Esophagus squamous epithelium (tissue), 5 donors: Measurements from ENCODE around the gene NKD1. TPM values are rescaled to one million over a fixed set of nuclear protein-coding genes. Genes with fewer than 3 reads are reported as not detected.

Experiments used
- DNase-seq: peaks from one replicate; lab custom pipeline; 2025; lab: John Stamatoyannopoulos, UW
- H3K27ac ChIP-seq, 4 donors: fragments of 200-600 bp; sonication (generic); one replicate each; pipeline ENCODE4 v1.5.1; 2016 to 2019; ENCODE audit warnings: mild to moderate bottlenecking in 1 of 4
- H3K27me3 ChIP-seq, 4 donors: fragments of 200-600 bp; sonication (generic); 1 replicate in 3 of 4; 2 replicates in 1 of 4; pipeline versions ENCODE4 v1.5.1 to v1.6.0; 2017 to 2021; ENCODE audit warnings: antibody characterized with exemption in 1 of 4
- H3K36me3 ChIP-seq, 3 donors: fragments of 200-600 bp; sonication (generic); one replicate each; pipeline ENCODE4 v1.5.1; 2016 to 2019
- H3K4me1 ChIP-seq, 3 donors: fragments of 200-600 bp; sonication (generic); one replicate each; pipeline ENCODE4 v1.5.1; 2017 to 2019
- H3K4me3 ChIP-seq, 4 donors: fragments of 200-600 bp; sonication (generic); 1 replicate in 3 of 4; 2 replicates in 1 of 4; pipeline ENCODE4 v1.5.1; 2016 to 2019; ENCODE audit warnings: mild to moderate bottlenecking in 2 of 4, moderate library complexity in 1 of 4
- H3K9me3 ChIP-seq, 3 donors: fragments of 200-600 bp; sonication (generic); one replicate each; pipeline ENCODE4 v1.5.1; 2016 to 2019
- CTCF ChIP-seq, 6 experiments: fragments of 450-650 bp in 4 of 6; fragments of 200-600 bp in 2 of 6; sonication (generic) in 2 of 6; IDR thresholded peaks; one replicate each; pipeline ENCODE4 v1.5.1; 2016 to 2019; ENCODE audit warnings: antibody characterized with exemption in 6 of 6, mild to moderate bottlenecking in 4 of 6, moderate library complexity in 4 of 6
- POLR2A ChIP-seq, 4 donors: fragments of 450-650 bp; IDR thresholded peaks; one replicate each; pipeline ENCODE4 v1.6.1; 2017; ENCODE audit warnings: antibody characterized with exemption in 4 of 4, mild to moderate bottlenecking in 4 of 4, moderate library complexity in 3 of 4
- WGBS, 2 donors: methylation state at CpG; one replicate each; pipeline ENCODE4 v1.1.5; 2018; 5-methylcytosine and 5-hydroxymethylcytosine counted together
- intact Hi-C: fragments of 100-400 bp; cut with DNase I; formaldehyde crosslinking; loops from one replicate; pipeline ENCODE4 v1.15.0; 2022
- total RNA-seq, 4 donors: library from RNA; depleted of rRNA; stranded (reverse); fragments of >200 nt; gene quantifications; one replicate each; pipeline ENCODE4 v1.1.0, GENCODE V29; 2016
- donor health status: DM: yes; HTN: yes; CAD: no.

NKD1 gene
- total RNA-seq, 4 donors from 2014 or later: 1.1 to 10.5 (median 3.1) TPM

- intact Hi-C loops: no loop called here
- TF ChIP-seq POLR2A (IDR thresholded peaks at IDR 0.05) (no peak), CTCF (IDR thresholded peaks at IDR 0.05) (no peak)
- DNase-seq: no peak
- H3K36me3 ChIP-seq: peaks cover 0 to 4% (median 0%) of the 10 kb centered on the region in 3 donors
- peaks cover 0 to 76% (median 24%) of the 10 kb centered on the region in 3 donors for H3K4me1 ChIP-seq
- peak overlapping the region in 2 of 4 donors; percentile 15 to 43 for H3K4me3 ChIP-seq
- no peaks in the 10 kb centered on the region for H3K27me3 ChIP-seq
- peak overlapping the region; percentile 67 to 93 (median 82) for H3K27ac ChIP-seq
- WGBS, 2 donors: 54 to 65% methylated on average over 13 to 15 of the region's 20 CpGs
- no peaks in the 10 kb centered on the region for H3K9me3 ChIP-seq
Observed at GRCh38 chr16:50613281-50613963, 65.2 kb downstream of the NKD1 start.

- DNase-seq: no peak
- peaks cover 0 to 76% (median 24%) of the 10 kb centered on the region in 3 donors for H3K4me1 ChIP-seq
- H3K27me3 ChIP-seq: no peaks in the 10 kb centered on the region
- intact Hi-C loops: no loop called here
- no peaks in the 10 kb centered on the region for H3K9me3 ChIP-seq
- no peak overlapping the region for H3K4me3 ChIP-seq
- H3K36me3 ChIP-seq: peaks cover 0 to 2% (median 0%) of the 10 kb centered on the region in 3 donors
- TF ChIP-seq CTCF (IDR thresholded peaks at IDR 0.05) (no peak), POLR2A (IDR thresholded peaks at IDR 0.05) (no peak)
- peak overlapping the region; percentile 27 to 93 (median 82) for H3K27ac ChIP-seq
- 82 to 85% methylated on average over 7 of the region's 7 CpGs for WGBS, 2 donors
Observed at GRCh38 chr16:50613964-50614474, 65.8 kb downstream of the NKD1 start.

GRCh38 chr16:50614955-50615724, 66.9 kb downstream of the NKD1 start:
- no peak for DNase-seq
- Histone ChIP-seq H3K9me3 (no peaks in the 10 kb centered on the region), H3K36me3 (no peaks in the 10 kb centered on the region), H3K27ac (peak overlapping the region; percentile 27 to 93 (median 82)), H3K4me1 (peaks cover 0 to 73% (median 24%) of the 10 kb centered on the region in 3 donors), H3K4me3 (no peak overlapping the region), H3K27me3 (no peaks in the 10 kb centered on the region)
- intact Hi-C loops: no loop called here
- 74 to 78% methylated on average over 7 of the region's 7 CpGs for whole genome bisulfite sequencing, 2 donors
- TF ChIP-seq POLR2A (IDR thresholded peaks at IDR 0.05): no peak
- no peak for TF ChIP-seq CTCF (IDR thresholded peaks at IDR 0.05)

- Histone ChIP-seq H3K36me3 (no peaks in the 10 kb centered on the region), H3K27me3 (no peaks in the 10 kb centered on the region), H3K4me1 (peaks cover 0 to 66% (median 22%) of the 10 kb centered on the region in 3 donors), H3K9me3 (no peaks in the 10 kb centered on the region), H3K4me3 (no peak overlapping the region), H3K27ac (peak overlapping the region in 3 of 4 donors; percentile 40 to 93 (median 85))
- TF ChIP-seq POLR2A (IDR thresholded peaks at IDR 0.05): no peak
- TF ChIP-seq CTCF (IDR thresholded peaks at IDR 0.05): no peak
- DNase-seq: no peak
- intact Hi-C loops: no loop called here
- whole genome bisulfite sequencing, 2 donors: 30 to 38% methylated on average over 5 of the region's 5 CpGs
Observed at GRCh38 chr16:50615891-50616290, 67.7 kb downstream of the NKD1 start.

- TF ChIP-seq POLR2A (IDR thresholded peaks at IDR 0.05): no peak
- TF ChIP-seq CTCF (IDR thresholded peaks at IDR 0.05): no peak
- Histone ChIP-seq H3K4me1 (peaks cover 0 to 61% (median 21%) of the 10 kb centered on the region in 3 donors), H3K27me3 (no peaks in the 10 kb centered on the region), H3K4me3 (no peak overlapping the region), H3K9me3 (no peaks in the 10 kb centered on the region), H3K27ac (peak overlapping the region in 3 of 4 donors; percentile 40 to 85 (median 52)), H3K36me3 (no peaks in the 10 kb centered on the region)
- 75 to 78% methylated on average over 2 to 4 of the region's 6 CpGs for whole genome bisulfite sequencing, 2 donors
- intact Hi-C loops: no loop called here
- DNase-seq: no peak
Observed at GRCh38 chr16:50616386-50616785, 68.2 kb downstream of the NKD1 start.
